DND-41 (cell line): ENCODE measurements around the gene KBTBD3.

Source experiments
- EZH2 ChIP-seq: IDR thresholded peaks from 3 replicates; pipeline ENCODE4 v1.6.1; 2012; ENCODE audit warnings: borderline replicate concordance, low read depth, mild to moderate bottlenecking, moderate library complexity, low read length, inconsistent platforms; ENCODE audit not compliant: severe bottlenecking
- TF ChIP-seq, protein P1 (sequence below): IDR thresholded peaks from 2 replicates; pipeline ENCODE4 v1.5.1; 2012; ENCODE audit warnings: borderline replicate concordance, low read length, moderate library complexity, mild to moderate bottlenecking; ENCODE audit not compliant: poor library complexity, severe bottlenecking; ENCODE audit errors: extremely low read depth

DNA sequence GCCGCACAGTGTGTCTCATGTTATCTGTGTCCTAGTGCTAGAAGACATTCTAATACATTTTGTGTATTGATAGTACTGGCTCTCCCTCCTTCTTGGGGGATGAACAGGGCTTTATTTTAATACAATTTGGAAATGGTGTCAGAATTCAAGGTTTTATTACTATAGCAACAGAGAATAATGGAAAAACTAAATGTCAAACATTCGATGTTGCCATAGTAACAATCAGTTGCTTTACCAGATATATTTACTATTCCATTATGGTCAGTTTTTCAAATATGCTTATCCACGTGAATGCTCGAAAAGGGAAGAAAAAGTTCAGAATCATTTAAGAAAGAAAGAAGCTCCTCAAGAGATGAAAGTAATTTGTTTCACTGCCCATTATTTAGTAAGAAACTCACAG is 46.5 kb downstream of the KBTBD3 start:
- TF ChIP-seq, protein P1, sequence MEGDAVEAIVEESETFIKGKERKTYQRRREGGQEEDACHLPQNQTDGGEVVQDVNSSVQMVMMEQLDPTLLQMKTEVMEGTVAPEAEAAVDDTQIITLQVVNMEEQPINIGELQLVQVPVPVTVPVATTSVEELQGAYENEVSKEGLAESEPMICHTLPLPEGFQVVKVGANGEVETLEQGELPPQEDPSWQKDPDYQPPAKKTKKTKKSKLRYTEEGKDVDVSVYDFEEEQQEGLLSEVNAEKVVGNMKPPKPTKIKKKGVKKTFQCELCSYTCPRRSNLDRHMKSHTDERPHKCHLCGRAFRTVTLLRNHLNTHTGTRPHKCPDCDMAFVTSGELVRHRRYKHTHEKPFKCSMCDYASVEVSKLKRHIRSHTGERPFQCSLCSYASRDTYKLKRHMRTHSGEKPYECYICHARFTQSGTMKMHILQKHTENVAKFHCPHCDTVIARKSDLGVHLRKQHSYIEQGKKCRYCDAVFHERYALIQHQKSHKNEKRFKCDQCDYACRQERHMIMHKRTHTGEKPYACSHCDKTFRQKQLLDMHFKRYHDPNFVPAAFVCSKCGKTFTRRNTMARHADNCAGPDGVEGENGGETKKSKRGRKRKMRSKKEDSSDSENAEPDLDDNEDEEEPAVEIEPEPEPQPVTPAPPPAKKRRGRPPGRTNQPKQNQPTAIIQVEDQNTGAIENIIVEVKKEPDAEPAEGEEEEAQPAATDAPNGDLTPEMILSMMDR = no peak
- TF ChIP-seq EZH2 = no peak
